SU-DHL-6 (cell line): ENCODE measurements around the gene CHD5.

Experiments used
- H2AFZ ChIP-seq: fragments of 200-600 bp; sonication (generic); 2 replicates; pipeline ENCODE4 v1.6.1; 2014; ENCODE audit warnings: low read depth, mild to moderate bottlenecking, moderate library complexity, mixed read lengths, antibody characterized with exemption, low read length; ENCODE audit not compliant: severe bottlenecking
- H3F3A ChIP-seq: fragments of 200-600 bp; shearing (Covaris generic); 2 replicates; pipeline ENCODE4 v1.6.0; 2016; ENCODE audit warnings: antibody characterized with exemption, mild to moderate bottlenecking; ENCODE audit not compliant: insufficient read depth
- H3K27ac ChIP-seq: fragments of 200-600 bp; sonication (generic); 2 replicates; pipeline ENCODE4 v1.5.1; 2016; ENCODE audit warnings: low read depth, mild to moderate bottlenecking, low read length, moderate library complexity, mixed read lengths
- H3K27me3 ChIP-seq: fragments of 200-600 bp; sonication (generic), shearing (Covaris generic); 2 replicates; pipeline ENCODE4 v1.6.0; 2014; ENCODE audit warnings: mild to moderate bottlenecking, low read length
- H3K36me3 ChIP-seq: fragments of 200-600 bp; sonication (generic); 2 replicates; pipeline ENCODE4 v1.6.1; 2014; ENCODE audit warnings: mild to moderate bottlenecking, low read length, mixed read lengths
- H3K4me2 ChIP-seq: fragments of 300-600, 200-600 bp; shearing (Covaris generic), sonication (generic); 2 replicates; pipeline ENCODE4 v1.6.0; 2014; ENCODE audit warnings: low read length, low read depth, mild to moderate bottlenecking; ENCODE audit not compliant: poor library complexity, severe bottlenecking
- H3K4me3 ChIP-seq: fragments of 200-600 bp; sonication (generic); 2 replicates; pipeline ENCODE4 v1.5.1; 2014; ENCODE audit warnings: antibody characterized with exemption, low read length, mild to moderate bottlenecking, mixed read lengths; ENCODE audit not compliant: insufficient read depth, poor library complexity, severe bottlenecking
- H3K79me2 ChIP-seq: fragments of 200-600 bp; sonication (generic); 2 replicates; pipeline ENCODE4 v1.6.1; 2014; ENCODE audit warnings: mild to moderate bottlenecking, low read length, moderate library complexity; ENCODE audit not compliant: insufficient read depth
- H3K9ac ChIP-seq: fragments of 200-600 bp; sonication (generic); 2 replicates; pipeline ENCODE4 v1.7.0; 2014; ENCODE audit warnings: mild to moderate bottlenecking, low read length
- H3K9me2 ChIP-seq: fragments of 200-600 bp; sonication (generic); replicated peaks from 2 replicates; pipeline ENCODE4 v1.6.1; 2014; ENCODE audit warnings: low read length; ENCODE audit not compliant: insufficient read depth
- H3K9me3 ChIP-seq: fragments of 200-600 bp; sonication (generic); 2 replicates; pipeline ENCODE4 v1.6.1; 2014; ENCODE audit warnings: low read length, mixed read lengths; ENCODE audit not compliant: insufficient read depth
- H4K20me1 ChIP-seq: fragments of 200-600 bp; sonication (generic); 2 replicates; pipeline ENCODE4 v1.6.1; 2014; ENCODE audit warnings: low read depth, mild to moderate bottlenecking, antibody characterized with exemption, low read length, moderate library complexity, mixed read lengths
- CTCF ChIP-seq: fragments of 200-600 bp; sonication (generic); IDR thresholded peaks from one replicate; pipeline ENCODE4 v1.5.1; 2017; ENCODE audit warnings: antibody characterized with exemption, mild to moderate bottlenecking, low read length, moderate library complexity; ENCODE audit not compliant: insufficient read depth, poor library complexity, severe bottlenecking
- EZH2phosphoT487 ChIP-seq: fragments of 200-600 bp; sonication (generic), shearing (Covaris generic); conservative IDR thresholded peaks from 2 replicates; pipeline ENCODE4 v1.6.1; 2018; ENCODE audit warnings: mild to moderate bottlenecking, antibody characterized with exemption, low read length, moderate library complexity, mixed read lengths

Gene CHD5

GRCh38 chr1:6197746-6198427 lies 17.8 kb upstream of the CHD5 start:
- no peaks in the 10 kb centered on the region for H4K20me1 ChIP-seq
- TF ChIP-seq CTCF (no peak), EZH2phosphoT487 (no peak)

GRCh38 chr1:6191968-6192367 lies 11.8 kb upstream of the CHD5 start:
- H3K4me2 ChIP-seq = no peak overlapping the region
- H2AFZ ChIP-seq = no peak overlapping the region
- H3K4me3 ChIP-seq = no peak overlapping the region
- no peak overlapping the region for H3K9ac ChIP-seq
- no peaks in the 10 kb centered on the region for H3K27me3 ChIP-seq
- H3K36me3 ChIP-seq = no peaks in the 10 kb centered on the region
- no peaks in the 10 kb centered on the region for H4K20me1 ChIP-seq
- no peaks in the 10 kb centered on the region for H3K9me3 ChIP-seq
- no peaks in the 10 kb centered on the region for H3F3A ChIP-seq
- no peak for TF ChIP-seq EZH2phosphoT487
- no peak for TF ChIP-seq CTCF
- H3K79me2 ChIP-seq = no peaks in the 10 kb centered on the region; the same call in 1 of the 2 replicates
- no peak overlapping the region for H3K27ac ChIP-seq
- H3K9me2 ChIP-seq = no peaks in the 10 kb centered on the region

More at GRCh38 chr1:6197746-6198427, 17.8 kb upstream of the CHD5 start:
- Histone ChIP-seq H3F3A (no peaks in the 10 kb centered on the region), H3K9me3 (no peaks in the 10 kb centered on the region), H3K4me3 (peak overlapping the region; percentile 83), H3K36me3 (no peaks in the 10 kb centered on the region), H3K9me2 (no peaks in the 10 kb centered on the region), H3K27ac (no peak overlapping the region), H3K79me2 (peaks cover 28% of the 10 kb centered on the region), H3K9ac (peak overlapping the region; percentile 96), H2AFZ (no peak overlapping the region), H3K27me3 (no peaks in the 10 kb centered on the region), H3K4me2 (peak overlapping the region; percentile 81)

- no peaks in the 10 kb centered on the region for H3K9me2 ChIP-seq
- TF ChIP-seq CTCF (no peak), EZH2phosphoT487 (no peak)
- H2AFZ ChIP-seq = no peak overlapping the region
- H3K36me3 ChIP-seq = no peaks in the 10 kb centered on the region
- no peak overlapping the region for H3K9ac ChIP-seq
- no peak overlapping the region for H3K27ac ChIP-seq
- no peaks in the 10 kb centered on the region for H3K27me3 ChIP-seq
- H3F3A ChIP-seq = peaks cover 7% of the 10 kb centered on the region
- H4K20me1 ChIP-seq = no peaks in the 10 kb centered on the region
- H3K4me3 ChIP-seq = no peak overlapping the region
- H3K79me2 ChIP-seq = no peaks in the 10 kb centered on the region; the same call in 1 of the 2 replicates
- H3K9me3 ChIP-seq = no peaks in the 10 kb centered on the region
- no peak overlapping the region for H3K4me2 ChIP-seq
These were observed 8.3 kb upstream of the CHD5 start for GRCh38 chr1:6188466-6188865.
